Endothelial cell of umbilical vein (primary cell): ENCODE data around the gene TXK. TPM values are rescaled to one million over a fixed set of nuclear protein-coding genes. Genes with fewer than 3 reads are reported as not detected.

Experiments used
- BruUV-seq: library from RNA; stranded (reverse); fragments of 400-500 nt; replicated peaks from 2 replicates; lab custom pipeline; 2021; lab: Mats Ljungman, UMichigan
- CTCF ChIA-PET: fragments of 300-600, 350-600 bp; sonication (Branson Sonifier 250); formaldehyde crosslinking; loops from one replicate; lab custom pipeline; 2021; ENCODE audit warnings: antibody characterized with exemption, inconsistent platforms; lab: Charles Lee
- POLR2A ChIA-PET: fragments of 300-600, 350-600 bp; sonication (Branson Sonifier 250); formaldehyde crosslinking; loops from one replicate; lab custom pipeline; 2021; ENCODE audit warnings: antibody characterized with exemption, inconsistent platforms; lab: Charles Lee
- DNase-seq: peaks from one replicate; pipeline ENCODE4 v3.0.0-alpha.2; 2011; ENCODE audit warnings: low read depth, low spot score
- FAIRE-seq: peaks from 2 replicates; lab custom pipeline; 2011; peaks lifted over from hg19 to GRCh38; lab: Jason Lieb, UNC
- H2AFZ ChIP-seq: 2 replicates; pipeline ENCODE4 v1.6.0; 2012; ENCODE audit warnings: low read depth, low read length, control low read depth, inconsistent platforms
- H3K27ac ChIP-seq: 2 replicates; pipeline ENCODE4 v1.5.1; 2011; ENCODE audit warnings: low read depth, mild to moderate bottlenecking, control low read depth, low read length, moderate library complexity; ENCODE audit not compliant: insufficient read depth
- H3K27me3 ChIP-seq, 2 experiments: 2 replicates each; pipeline versions ENCODE4 v1.6.0 to v1.6.1; 2011; ENCODE audit warnings: low read length in 2 of 2, mixed read lengths in 1 of 2; ENCODE audit not compliant: control insufficient read depth in 2 of 2, insufficient read depth in 2 of 2
- H3K36me3 ChIP-seq, 2 experiments: 2 replicates in 1 of 2; 3 replicates in 1 of 2; pipeline ENCODE4 v1.5.1; 2011; ENCODE audit warnings: low read length in 2 of 2, mild to moderate bottlenecking in 1 of 2, moderate library complexity in 1 of 2; ENCODE audit not compliant: control insufficient read depth in 2 of 2, insufficient read depth in 2 of 2; ENCODE audit errors: extremely low read depth in 1 of 2
- H3K4me1 ChIP-seq: 3 replicates; pipeline ENCODE4 v1.5.1; 2011; ENCODE audit warnings: mild to moderate bottlenecking, low read length; ENCODE audit not compliant: control insufficient read depth, insufficient read depth; ENCODE audit errors: extremely low read depth
- H3K4me2 ChIP-seq: 2 replicates; pipeline ENCODE4 v1.6.1; 2011; ENCODE audit warnings: low read length, control low read depth, mixed read lengths; ENCODE audit not compliant: insufficient read depth
- H3K4me3 ChIP-seq, 3 experiments: fragments of 200-600 bp in 1 of 3; sonication (generic), shearing (Covaris generic) in 1 of 3; replicated peaks in 1 of 3; 2 replicates each; pipeline ENCODE4 v1.5.1; 2011 to 2016; ENCODE audit warnings: control low read depth in 3 of 3, low read length in 3 of 3, mild to moderate bottlenecking in 2 of 3, inconsistent platforms in 1 of 3, low read depth in 1 of 3, moderate library complexity in 1 of 3; ENCODE audit not compliant: insufficient read depth in 1 of 3
- H3K79me2 ChIP-seq: 2 replicates; pipeline ENCODE4 v1.6.0; 2012; ENCODE audit warnings: low read length, inconsistent platforms; ENCODE audit not compliant: control insufficient read depth, insufficient read depth
- H3K9ac ChIP-seq: replicated peaks from 2 replicates; pipeline ENCODE3; 2011; ENCODE audit warnings: low read length, control low read depth; ENCODE audit not compliant: insufficient read depth; ENCODE audit errors: extremely low read depth
- H3K9me1 ChIP-seq: replicated peaks from 3 replicates; pipeline ENCODE4 v1.6.0; 2011; ENCODE audit warnings: mild to moderate bottlenecking, low read length; ENCODE audit not compliant: control insufficient read depth, insufficient read depth; ENCODE audit errors: extremely low read depth
- H3K9me3 ChIP-seq: replicated peaks from 2 replicates; pipeline ENCODE4 v1.5.1; 2012; ENCODE audit warnings: low read length, inconsistent platforms; ENCODE audit not compliant: control insufficient read depth, insufficient read depth
- H4K20me1 ChIP-seq: replicated peaks from 2 replicates; pipeline ENCODE3; 2011; ENCODE audit warnings: mild to moderate bottlenecking, low read length; ENCODE audit not compliant: control insufficient read depth, insufficient read depth; ENCODE audit errors: extremely low read depth
- CTCF ChIP-seq, 2 donors: IDR thresholded peaks; 1 replicate in 1 of 2; 2 replicates in 1 of 2; pipeline ENCODE4 v1.5.1; 2011; ENCODE audit warnings: low read length in 2 of 2, mild to moderate bottlenecking in 2 of 2, moderate library complexity in 2 of 2, control low read depth in 1 of 2, inconsistent platforms in 1 of 2, low read depth in 1 of 2; ENCODE audit not compliant: insufficient read depth in 1 of 2; ENCODE audit errors: extremely low read depth in 1 of 2
- EZH2 ChIP-seq: IDR thresholded peaks from 2 replicates; pipeline ENCODE4 v1.6.1; 2012; ENCODE audit warnings: borderline replicate concordance, low read depth, mild to moderate bottlenecking, moderate library complexity, low read length, inconsistent platforms; ENCODE audit not compliant: severe bottlenecking
- FOS ChIP-seq: IDR thresholded peaks from 2 replicates; pipeline ENCODE4 v1.6.1; 2011; ENCODE audit warnings: mild to moderate bottlenecking, low read length, moderate library complexity, borderline replicate concordance; ENCODE audit not compliant: insufficient read depth
- GATA2 ChIP-seq: IDR thresholded peaks from 2 replicates; pipeline ENCODE4 v1.7.0; 2011; ENCODE audit warnings: low read depth, mild to moderate bottlenecking, moderate library complexity, mixed read lengths, low read length; ENCODE audit not compliant: insufficient read length, insufficient read depth
- JUN ChIP-seq: IDR thresholded peaks from 2 replicates; pipeline ENCODE4 v1.6.1; 2011; ENCODE audit warnings: borderline replicate concordance, low read depth; ENCODE audit not compliant: insufficient read length, insufficient read depth
- MAX ChIP-seq: IDR thresholded peaks from 2 replicates; pipeline ENCODE4 v1.6.1; 2011; ENCODE audit not compliant: insufficient read depth, insufficient read length
- MYC ChIP-seq: IDR thresholded peaks from one replicate; pipeline ENCODE4 v1.6.1; 2011; ENCODE audit warnings: mild to moderate bottlenecking, low read depth, low read length
- POLR2A ChIP-seq: IDR thresholded peaks from 2 replicates; pipeline ENCODE4 v1.6.1; 2012; ENCODE audit warnings: low read depth, mild to moderate bottlenecking, control low read depth, low read length
- POLR2AphosphoS5 ChIP-seq: IDR thresholded peaks from 2 replicates; pipeline ENCODE4 v1.6.1; 2012; ENCODE audit warnings: low read depth, mild to moderate bottlenecking, control low read depth, low read length, moderate library complexity; ENCODE audit not compliant: insufficient read depth
- dilution Hi-C: fragments of 300-500 bp; cut with MboI; formaldehyde crosslinking; loops from one replicate; pipeline ENCODE4 v1.15.0; 2019; ENCODE audit warnings: low sequenced_read_pairs; ENCODE audit not compliant: extremely low pct_ligation_motif_present
- intact Hi-C: fragments of 100-400 bp; cut with micrococcal nuclease; formaldehyde crosslinking; loops from one replicate; pipeline ENCODE4 v1.10.0; 2022
- polyA plus RNA-seq, 4 experiments: library from polyadenylated mRNA; depleted of rRNA in 3 of 4; stranded (reverse) in 3 of 4; unstranded in 1 of 4; fragments of >200 nt; gene quantifications; 2 replicates each; pipeline versions ENCODE4 v1.2.1 to v1.2.3, GENCODE V29; 2011 to 2012; ENCODE audit warnings: missing spikeins in 1 of 4
- total RNA-seq: library from RNA; stranded (reverse); gene quantifications from 2 replicates; pipeline ENCODE4 v1.2.3, GENCODE V29; 2021

Gene TXK
- total and polyA plus RNA-seq, 2 donors (not counting 3 experiments of a cell fraction or from before 2014, with no cell fraction given): 0.26 to 0.97 TPM

- Histone ChIP-seq H3K9me1 (no peaks in the 10 kb centered on the region), H3K4me2 (no peak overlapping the region), H2AFZ (no peak overlapping the region), H3K79me2 (no peaks in the 10 kb centered on the region), H3K4me1 (peaks cover 12% of the 10 kb centered on the region), H3K4me3 (no peak overlapping the region), H3K27me3 (peaks cover 0 to 6% of the 10 kb centered on the region in 2 experiments), H3K27ac (no peak overlapping the region), H3K9me3 (no peaks in the 10 kb centered on the region), H4K20me1 (no peaks in the 10 kb centered on the region), H3K36me3 (no peaks in the 10 kb centered on the region), H3K9ac (no peak overlapping the region)
- dilution Hi-C loops (no loop called here), intact Hi-C loops (loop anchor here (1.0 to 10.0 kb wide), 6 partner anchors 32 to 216 kb away; no protein-coding TSS in a partner anchor)
- FAIRE-seq (no peak), DNase-seq (peak; percentile 56)
- no TSS peak for BruUV-seq
- TF ChIP-seq FOS (no peak), CTCF (IDR thresholded peaks at IDR 0.05; ENCODE audit: extremely low read depth in 1 of 2, insufficient read depth in 1 of 2, low read depth in 1 of 2, low read length in 2 of 2) (peak; percentile 22 to 37)
- POLR2A ChIA-PET: no interaction called here
- CTCF ChIA-PET: interaction anchor here (0.7 to 4.0 kb wide), 7 partner anchors 9 to 138 kb away, joined by 3 to 58 read pairs (median 5); no protein-coding TSS in a partner anchor
Measured at GRCh38 chr4:48141048-48141447, 7.0 kb upstream of the TXK start.

GRCh38 chr4:48139691-48140090 lies 5.6 kb upstream of the TXK start:
- intact Hi-C loops: loop anchor here (1.0 to 10.0 kb wide), 5 partner anchors 11 to 215 kb away; no protein-coding TSS in a partner anchor

More at GRCh38 chr4:48139691-48140090, 5.6 kb upstream of the TXK start:
- H3K4me2 ChIP-seq: no peak overlapping the region
- no peaks in the 10 kb centered on the region for H3K9me1 ChIP-seq
- peaks cover 12% of the 10 kb centered on the region for H3K4me1 ChIP-seq
- ChIA-PET POLR2A (no interaction called here), CTCF (interaction anchor here (1.1 to 4.0 kb wide), 9 partner anchors 8 to 137 kb away, joined by 3 to 58 read pairs (median 6); no protein-coding TSS in a partner anchor)
- no peaks in the 10 kb centered on the region for H3K36me3 ChIP-seq
- H3K4me3 ChIP-seq: no peak overlapping the region
- TF ChIP-seq GATA2 (no peak), POLR2AphosphoS5 (no peak), MYC (no peak), EZH2 (no peak), MAX (no peak), CTCF (IDR thresholded peaks at IDR 0.05; ENCODE audit: extremely low read depth in 1 of 2, insufficient read depth in 1 of 2, low read depth in 1 of 2, low read length in 2 of 2) (no peak), POLR2A (no peak), JUN (no peak), FOS (no peak)
- H3K9ac ChIP-seq: no peak overlapping the region
- peak overlapping the region; percentile 69 for H2AFZ ChIP-seq
- H3K27me3 ChIP-seq: no peaks in the 10 kb centered on the region
- peak; percentile 68 for DNase-seq
- dilution Hi-C loops: no loop called here
- H4K20me1 ChIP-seq: no peaks in the 10 kb centered on the region
- no peaks in the 10 kb centered on the region for H3K9me3 ChIP-seq
- H3K79me2 ChIP-seq: no peaks in the 10 kb centered on the region
- no TSS peak for BruUV-seq
- no peak overlapping the region for H3K27ac ChIP-seq
- FAIRE-seq: no peak
